Omental fat pad (tissue), 4 donors: Measurements from ENCODE around the gene FAIM. TPM values are rescaled to one million over a fixed set of nuclear protein-coding genes. Genes with fewer than 3 reads are reported as not detected.
"Not testable (repeated sequence)": the region's sequence is repeated elsewhere in the genome, so short reads cannot be mapped to it uniquely, and the experiment has no call there.

Experiments used
- ATAC-seq: fragments of 150-250 bp; one replicate; pipeline ENCODE4 v1.9.1; 2016; ENCODE audit warnings: mild to moderate bottlenecking, moderate library complexity; ENCODE audit not compliant: low FRiP score
- DNase-seq: peaks from one replicate; pipeline ENCODE4 v3.0.0-alpha.2; 2019; ENCODE audit warnings: low spot score
- total RNA-seq, 4 donors: library from RNA; depleted of rRNA; stranded (reverse); fragments of >200 nt; gene quantifications; one replicate each; pipeline ENCODE4 v1.1.0, GENCODE V29; 2016
- TF ChIP-seq, protein P1 (sequence below), 3 donors: fragments of 450-650 bp; IDR thresholded peaks; one replicate each; pipeline ENCODE4 v1.5.1; 2016 to 2017; ENCODE audit warnings: antibody characterized with exemption in 3 of 3, mild to moderate bottlenecking in 3 of 3, moderate library complexity in 2 of 3

Gene FAIM
- total RNA-seq, 4 donors from 2014 or later: 8.9 to 20.5 (median 14.1) TPM

DNA sequence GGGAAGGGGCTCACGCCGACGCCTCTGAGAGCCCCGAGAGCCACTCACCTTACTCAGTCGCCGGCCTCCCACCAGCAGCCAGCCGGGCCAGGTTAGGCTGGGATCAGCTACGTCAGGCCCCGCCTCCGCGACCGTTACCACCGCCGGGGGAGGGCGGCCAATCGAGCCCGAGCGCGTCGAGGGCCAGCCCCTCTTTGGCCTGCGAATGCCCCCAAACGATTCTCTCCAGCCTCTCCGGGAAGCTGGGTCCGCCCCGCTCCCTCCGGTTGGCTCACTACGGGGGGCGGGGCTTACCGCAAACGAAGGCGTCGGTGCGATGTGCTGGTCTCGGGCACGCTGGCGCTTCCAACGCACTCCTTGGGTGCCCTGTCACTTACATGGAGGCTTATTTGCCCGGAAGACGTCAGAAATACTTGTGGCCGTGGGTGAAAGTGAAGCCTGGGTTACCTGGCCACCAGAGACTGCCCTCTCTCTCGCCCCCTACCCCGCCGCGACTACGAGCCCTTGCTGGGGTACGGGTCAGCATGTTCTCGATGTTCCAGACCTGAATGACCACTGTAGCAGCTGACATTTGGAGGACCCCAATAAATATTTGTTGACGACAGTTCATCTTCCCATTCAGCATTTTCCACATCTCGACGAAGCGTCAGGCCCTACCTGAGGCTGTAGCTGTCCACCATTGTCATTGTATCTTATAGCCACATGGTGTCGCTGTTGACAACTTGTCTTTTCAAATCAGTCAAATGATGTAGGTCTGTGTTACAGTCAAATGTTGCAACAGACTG lies 14.2 kb upstream of the FAIM start, which contains the start of gene CEP70:
Gene CEP70 (minus strand): TSS at position 111 of the 785 bp plus-strand sequence. CDS start 21,333 bp downstream, outside the sequence.
- ATAC-seq (peak; percentile 99), DNase-seq (peak; percentile 88)
- TF ChIP-seq, protein P1, sequence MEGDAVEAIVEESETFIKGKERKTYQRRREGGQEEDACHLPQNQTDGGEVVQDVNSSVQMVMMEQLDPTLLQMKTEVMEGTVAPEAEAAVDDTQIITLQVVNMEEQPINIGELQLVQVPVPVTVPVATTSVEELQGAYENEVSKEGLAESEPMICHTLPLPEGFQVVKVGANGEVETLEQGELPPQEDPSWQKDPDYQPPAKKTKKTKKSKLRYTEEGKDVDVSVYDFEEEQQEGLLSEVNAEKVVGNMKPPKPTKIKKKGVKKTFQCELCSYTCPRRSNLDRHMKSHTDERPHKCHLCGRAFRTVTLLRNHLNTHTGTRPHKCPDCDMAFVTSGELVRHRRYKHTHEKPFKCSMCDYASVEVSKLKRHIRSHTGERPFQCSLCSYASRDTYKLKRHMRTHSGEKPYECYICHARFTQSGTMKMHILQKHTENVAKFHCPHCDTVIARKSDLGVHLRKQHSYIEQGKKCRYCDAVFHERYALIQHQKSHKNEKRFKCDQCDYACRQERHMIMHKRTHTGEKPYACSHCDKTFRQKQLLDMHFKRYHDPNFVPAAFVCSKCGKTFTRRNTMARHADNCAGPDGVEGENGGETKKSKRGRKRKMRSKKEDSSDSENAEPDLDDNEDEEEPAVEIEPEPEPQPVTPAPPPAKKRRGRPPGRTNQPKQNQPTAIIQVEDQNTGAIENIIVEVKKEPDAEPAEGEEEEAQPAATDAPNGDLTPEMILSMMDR (IDR thresholded peaks at IDR 0.05): peak in 2 of 3 donors; percentile 60 to 78

DNA sequence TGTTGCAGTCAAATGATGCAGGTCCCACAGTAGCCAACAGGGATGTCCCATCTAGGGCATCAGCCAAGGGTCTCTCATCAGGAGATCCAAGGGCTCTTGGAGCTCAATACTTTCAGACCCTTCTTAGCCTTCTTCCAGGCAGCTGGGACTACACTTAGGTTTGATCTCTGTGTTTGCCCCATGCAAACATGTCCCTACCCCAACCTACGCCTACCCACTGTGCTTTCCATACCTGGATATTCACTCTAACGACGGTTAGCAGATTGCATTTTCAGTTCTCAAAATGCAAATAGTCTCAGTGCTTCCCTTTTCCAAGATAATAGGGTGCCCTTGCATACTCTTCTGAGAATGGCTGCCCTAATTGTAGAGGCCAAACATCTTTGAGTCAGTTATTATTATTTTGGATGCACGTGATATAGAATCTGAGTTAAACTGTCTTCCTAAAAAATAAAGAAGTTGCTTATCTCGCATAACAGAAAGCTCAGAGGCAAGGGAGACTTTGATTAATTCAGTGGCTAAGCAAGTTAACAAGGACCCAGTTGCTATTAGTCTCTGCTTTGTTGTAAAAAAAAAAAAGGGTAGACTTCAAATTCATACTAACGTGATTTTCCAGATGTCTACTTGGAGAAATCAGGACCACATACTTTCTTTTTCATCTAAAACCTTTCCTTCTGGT lies 13.5 kb upstream of the FAIM start:
- DNase-seq: no peak
- TF ChIP-seq, protein P1 (IDR thresholded peaks at IDR 0.05): no peak
- ATAC-seq: no peak

DNA sequence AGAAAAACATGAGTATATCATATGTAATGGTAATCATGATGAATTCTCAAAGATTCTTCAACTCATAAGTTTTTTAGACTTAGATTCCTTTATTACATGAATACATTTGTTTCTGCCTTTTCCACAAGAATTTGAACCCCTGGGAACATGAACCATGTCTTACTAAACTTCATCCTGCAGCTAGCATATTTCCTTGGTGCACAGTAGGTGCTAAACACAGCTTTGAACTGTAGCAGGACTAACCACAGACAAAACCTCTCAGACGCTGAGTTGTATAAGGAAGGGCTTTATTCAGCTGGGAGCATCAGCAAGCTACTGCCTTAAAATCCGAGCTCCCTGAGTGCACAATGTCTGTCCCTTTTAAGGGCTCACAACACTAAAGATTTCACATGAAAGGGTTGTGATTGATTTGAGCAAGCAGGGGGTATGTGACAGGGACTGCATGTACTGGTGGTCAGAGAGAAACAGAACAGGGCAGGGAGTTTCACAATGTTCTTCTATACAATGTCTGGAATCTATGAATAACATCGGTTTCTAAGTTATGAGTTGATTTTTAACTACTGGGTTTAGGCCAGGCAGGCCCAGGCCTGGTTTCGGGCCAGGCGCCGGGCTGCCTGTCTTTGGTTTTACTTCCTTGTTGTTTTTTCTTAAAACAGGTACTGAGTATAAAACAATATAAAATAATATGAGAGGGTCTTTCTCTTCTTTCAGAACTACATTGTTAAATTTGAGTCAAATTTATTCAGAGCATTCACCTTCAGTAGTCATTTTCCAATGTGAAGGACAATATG lies 11.2 kb upstream of the FAIM start:
- ATAC-seq, DNase-seq: not testable (repeated sequence)

DNA sequence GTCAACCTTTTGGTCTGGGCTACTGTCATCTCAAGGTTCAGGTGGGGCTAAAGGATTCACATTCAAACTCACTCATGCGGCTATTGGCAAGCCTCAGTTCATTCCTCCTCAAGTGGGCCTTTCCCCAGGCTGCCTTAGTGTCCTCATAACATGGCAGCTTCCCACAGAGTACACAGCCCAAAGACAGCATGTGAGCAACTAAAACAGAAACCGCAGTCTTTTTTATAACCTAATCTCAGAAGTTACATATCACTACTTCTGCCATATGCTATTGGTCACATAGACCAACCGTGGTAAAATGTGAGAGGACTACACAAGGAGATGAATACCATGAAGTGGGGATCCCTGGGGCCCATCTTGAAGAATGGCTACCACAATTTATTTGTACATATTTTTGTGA lies 10.0 kb upstream of the FAIM start:
- ATAC-seq (no peak), DNase-seq (no peak)
- TF ChIP-seq, protein P1 (IDR thresholded peaks at IDR 0.05): no peak

DNA sequence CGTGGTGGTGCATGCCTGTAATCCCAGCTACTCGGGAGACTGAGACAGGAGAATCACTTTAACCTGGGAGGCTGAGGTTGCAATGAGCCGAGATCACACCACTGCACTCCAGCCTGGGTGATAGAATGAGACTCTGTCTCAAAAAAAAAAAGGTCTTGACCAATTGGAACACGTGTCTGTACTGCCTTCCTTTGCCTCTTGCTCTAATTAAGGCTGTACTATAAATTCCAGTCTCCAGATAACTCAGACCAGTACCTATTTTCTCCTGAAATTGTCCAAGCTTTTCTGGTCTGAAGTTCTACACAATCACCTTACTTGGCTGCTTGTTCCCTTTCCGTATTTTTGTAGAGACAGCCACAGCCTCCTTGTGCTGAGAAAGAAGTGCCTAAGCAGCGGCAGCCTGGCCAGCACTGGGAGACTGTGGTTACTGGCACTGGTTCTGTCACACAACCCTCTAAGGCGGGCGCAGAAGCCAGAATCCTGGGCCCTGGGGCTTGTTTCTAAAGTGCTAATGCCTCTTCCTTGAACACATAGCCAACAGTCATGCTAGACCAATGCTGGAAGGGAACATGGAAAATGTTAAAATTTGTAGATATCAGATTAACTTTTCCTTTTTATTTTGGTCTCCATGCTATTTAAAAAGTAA lies 8.3 kb upstream of the FAIM start:
- no peak for ATAC-seq

DNA sequence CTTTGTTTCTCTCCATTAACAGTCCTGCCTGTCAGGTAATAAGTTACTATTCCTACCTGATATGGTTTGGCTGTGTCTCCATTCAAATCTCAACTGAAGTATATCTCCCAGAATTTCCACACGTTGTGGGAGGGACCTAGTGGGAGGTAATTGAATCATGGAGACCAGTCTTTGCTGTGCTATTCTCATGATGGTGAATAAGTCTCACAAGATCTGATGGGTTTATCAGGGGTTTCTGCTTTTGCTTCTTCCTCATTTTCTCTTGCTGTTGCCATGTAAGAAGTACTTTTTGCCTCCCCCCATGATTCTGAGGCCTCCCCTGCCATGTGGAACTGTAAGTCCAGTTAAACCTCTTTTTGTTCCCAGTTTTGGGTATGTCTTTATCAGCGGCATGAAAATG lies 6.9 kb upstream of the FAIM start:
- not testable (repeated sequence) for DNase-seq, ATAC-seq

More for the DNA sequence above, 8.3 kb upstream of the FAIM start:
- no peak for DNase-seq
- TF ChIP-seq, protein P1 (IDR thresholded peaks at IDR 0.05): no peak

DNA sequence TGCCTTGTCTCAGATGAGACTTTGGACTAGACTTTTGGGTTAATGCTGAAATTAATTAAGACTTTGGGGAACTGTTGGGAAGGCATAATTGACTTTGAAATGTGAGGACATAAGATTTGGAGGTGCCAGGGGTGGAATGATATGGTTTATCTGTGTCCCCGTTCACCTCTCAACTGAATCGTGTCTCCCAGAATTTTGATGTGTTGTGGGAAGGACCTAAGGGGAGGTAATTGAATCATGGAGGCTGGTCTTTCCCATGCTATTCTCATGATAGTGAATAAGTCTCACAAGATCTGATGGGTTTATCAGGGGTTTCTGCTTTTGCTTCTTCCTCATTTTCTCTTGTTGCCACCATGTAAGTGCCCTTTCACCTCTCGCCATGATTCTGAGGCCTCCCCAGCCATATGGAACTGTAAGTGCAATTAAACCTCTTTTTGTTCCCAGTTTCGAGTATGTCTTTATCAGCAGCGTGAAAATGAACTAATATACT lies 4.4 kb upstream of the FAIM start:
- ATAC-seq, DNase-seq: not testable (repeated sequence)

DNA sequence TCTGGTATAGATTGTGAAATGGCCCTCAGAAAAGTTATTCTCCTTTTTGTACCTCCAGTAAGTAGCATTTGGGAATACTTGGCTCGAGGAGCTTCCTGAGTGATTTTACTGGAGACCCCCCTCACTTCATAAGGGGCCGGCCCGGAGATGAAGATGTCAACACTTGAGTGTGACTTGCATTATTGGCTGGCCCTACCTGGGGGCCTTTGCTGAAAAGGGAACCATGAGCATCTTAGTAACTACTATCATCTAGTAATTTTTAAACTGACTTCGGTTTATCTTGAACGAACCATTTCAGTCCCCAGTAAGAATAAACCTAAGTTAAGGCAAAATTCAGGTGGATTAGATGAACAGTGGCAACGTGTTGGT lies 1.3 kb downstream of the FAIM start:
- ATAC-seq (no peak), DNase-seq (no peak)
- TF ChIP-seq, protein P1 (IDR thresholded peaks at IDR 0.05): no peak
